ENCODE measurements around the gene HIVEP2.

DNA sequence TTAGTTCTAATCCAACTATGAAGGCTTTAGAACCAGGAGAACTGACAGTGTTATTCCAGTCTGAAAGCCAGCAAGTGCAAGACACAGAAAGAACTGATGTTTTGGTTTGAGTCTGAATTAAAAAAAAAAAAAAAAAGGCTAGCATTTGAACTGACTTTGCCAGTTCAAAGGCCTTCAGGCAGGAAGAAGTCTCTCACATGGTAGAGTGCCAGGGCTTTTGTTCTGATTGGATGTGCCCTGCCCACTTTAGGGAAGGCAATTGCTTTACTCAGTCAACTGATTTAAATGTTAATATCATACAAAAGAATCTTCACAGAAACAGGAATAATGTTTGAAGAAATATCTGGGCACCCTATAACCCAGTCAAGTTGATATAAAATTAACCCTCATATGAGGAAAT lies 212.2 kb downstream of the HIVEP2 start:
- TF ChIP-seq, protein P1, sequence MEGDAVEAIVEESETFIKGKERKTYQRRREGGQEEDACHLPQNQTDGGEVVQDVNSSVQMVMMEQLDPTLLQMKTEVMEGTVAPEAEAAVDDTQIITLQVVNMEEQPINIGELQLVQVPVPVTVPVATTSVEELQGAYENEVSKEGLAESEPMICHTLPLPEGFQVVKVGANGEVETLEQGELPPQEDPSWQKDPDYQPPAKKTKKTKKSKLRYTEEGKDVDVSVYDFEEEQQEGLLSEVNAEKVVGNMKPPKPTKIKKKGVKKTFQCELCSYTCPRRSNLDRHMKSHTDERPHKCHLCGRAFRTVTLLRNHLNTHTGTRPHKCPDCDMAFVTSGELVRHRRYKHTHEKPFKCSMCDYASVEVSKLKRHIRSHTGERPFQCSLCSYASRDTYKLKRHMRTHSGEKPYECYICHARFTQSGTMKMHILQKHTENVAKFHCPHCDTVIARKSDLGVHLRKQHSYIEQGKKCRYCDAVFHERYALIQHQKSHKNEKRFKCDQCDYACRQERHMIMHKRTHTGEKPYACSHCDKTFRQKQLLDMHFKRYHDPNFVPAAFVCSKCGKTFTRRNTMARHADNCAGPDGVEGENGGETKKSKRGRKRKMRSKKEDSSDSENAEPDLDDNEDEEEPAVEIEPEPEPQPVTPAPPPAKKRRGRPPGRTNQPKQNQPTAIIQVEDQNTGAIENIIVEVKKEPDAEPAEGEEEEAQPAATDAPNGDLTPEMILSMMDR (IDR thresholded peaks at IDR 0.05), result no peak
- no peak for TF ChIP-seq EZH2 (IDR thresholded peaks at IDR 0.05; ENCODE audit: borderline replicate concordance, insufficient read depth, low read depth, low read length, poor library complexity, severe bottlenecking)
